ENCODE results near the gene ZMYND8. TPM values are rescaled to one million over a fixed set of nuclear protein-coding genes. Genes with fewer than 3 reads are reported as not detected.

The ZMYND8 gene
- total RNA-seq, 1 donor from 2014 or later: 49.3 TPM

DNA sequence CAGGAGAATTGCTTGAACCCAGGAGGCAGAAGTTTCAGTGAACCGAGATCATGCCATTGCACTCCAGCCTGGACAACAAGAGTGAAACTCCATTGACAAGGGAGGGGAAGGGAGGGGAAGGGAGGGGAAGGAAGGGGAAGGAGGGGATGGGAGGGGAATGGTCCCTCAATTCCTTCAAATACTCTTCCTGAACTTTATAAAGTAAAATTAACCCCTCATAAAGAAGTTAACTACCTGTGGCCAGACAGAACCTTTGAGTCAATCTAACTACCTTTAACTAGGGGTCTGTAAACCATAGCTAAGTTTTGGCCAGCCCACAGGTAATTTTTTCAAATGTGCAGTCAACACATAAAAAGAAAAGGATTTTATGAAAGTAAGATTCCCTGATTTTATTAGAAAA is 131.0 kb downstream of the ZMYND8 start:
- intact Hi-C loops (cut with DNase I): no loop called here
- DNase-seq (ENCODE audit: low spot score) (no peak), ATAC-seq (no peak)

DNA sequence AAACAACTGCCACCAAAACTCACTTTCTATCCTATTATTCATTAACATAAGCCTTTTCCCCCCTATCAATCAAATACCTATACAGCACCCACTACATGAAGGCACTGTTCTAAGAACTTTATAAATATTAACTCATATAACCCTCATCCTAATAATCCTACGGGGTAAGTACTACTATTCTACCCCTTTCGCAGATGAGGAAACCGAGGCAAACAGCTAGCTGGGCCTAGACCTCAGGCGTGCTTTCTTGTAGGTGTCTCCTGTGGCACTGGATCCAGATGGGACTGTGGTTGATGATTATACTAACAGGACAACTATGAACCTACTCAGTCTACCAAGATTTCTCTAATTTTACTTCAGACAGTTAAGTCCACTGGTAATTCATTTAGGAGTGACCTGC is 131.6 kb downstream of the ZMYND8 start:
- intact Hi-C loops (cut with DNase I): no loop called here
- no peak for DNase-seq (ENCODE audit: low spot score)
- ATAC-seq: no peak

DNA sequence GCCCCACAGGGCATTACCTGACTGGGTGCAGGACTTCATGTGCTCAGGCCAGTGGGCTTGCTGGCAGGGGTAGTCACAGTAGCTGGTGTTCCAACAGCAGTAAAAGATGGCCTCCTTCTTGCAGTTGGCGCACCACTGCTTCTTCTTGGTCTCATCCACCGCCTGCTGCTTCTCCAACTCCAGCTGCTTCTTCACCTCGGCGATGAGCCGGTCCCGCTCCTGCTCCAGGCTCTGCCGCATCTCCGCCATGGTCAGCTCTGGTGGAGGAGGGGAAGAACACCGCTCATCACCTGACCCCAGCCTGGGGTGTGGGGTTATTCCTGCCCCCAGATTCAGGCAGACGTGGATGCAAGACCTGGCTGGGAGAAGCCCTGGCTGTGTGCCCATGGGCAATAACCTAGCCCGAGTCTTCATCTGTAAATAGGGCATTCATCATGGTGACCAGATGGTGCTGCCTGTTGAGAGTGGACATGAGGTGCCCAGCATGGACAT is 132.2 kb downstream of the ZMYND8 start:
- ATAC-seq (no peak), DNase-seq (ENCODE audit: low spot score) (no peak)
- intact Hi-C loops (cut with DNase I): no loop called here

DNA sequence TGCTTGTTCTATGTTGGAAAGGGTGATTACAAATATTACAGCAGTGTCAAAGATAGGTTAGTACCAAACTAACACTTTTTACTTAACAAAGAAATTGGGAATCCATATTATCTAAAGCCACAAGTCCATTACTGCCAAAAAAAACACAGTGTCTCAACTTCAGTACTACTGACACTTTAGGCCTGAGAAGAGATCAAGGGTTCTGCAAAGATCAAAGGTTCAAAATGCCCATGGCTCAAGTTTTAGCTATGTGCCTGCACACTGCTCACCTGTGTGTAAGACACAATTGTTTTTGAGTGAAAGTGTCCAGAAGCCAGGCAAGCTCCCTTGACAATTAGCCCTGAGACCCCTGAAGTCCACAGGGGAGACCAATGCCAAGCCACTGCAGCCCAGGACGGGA is 132.6 kb downstream of the ZMYND8 start:
- no peak for DNase-seq (ENCODE audit: low spot score)
- intact Hi-C loops (cut with DNase I): no loop called here
- no peak for ATAC-seq

DNA sequence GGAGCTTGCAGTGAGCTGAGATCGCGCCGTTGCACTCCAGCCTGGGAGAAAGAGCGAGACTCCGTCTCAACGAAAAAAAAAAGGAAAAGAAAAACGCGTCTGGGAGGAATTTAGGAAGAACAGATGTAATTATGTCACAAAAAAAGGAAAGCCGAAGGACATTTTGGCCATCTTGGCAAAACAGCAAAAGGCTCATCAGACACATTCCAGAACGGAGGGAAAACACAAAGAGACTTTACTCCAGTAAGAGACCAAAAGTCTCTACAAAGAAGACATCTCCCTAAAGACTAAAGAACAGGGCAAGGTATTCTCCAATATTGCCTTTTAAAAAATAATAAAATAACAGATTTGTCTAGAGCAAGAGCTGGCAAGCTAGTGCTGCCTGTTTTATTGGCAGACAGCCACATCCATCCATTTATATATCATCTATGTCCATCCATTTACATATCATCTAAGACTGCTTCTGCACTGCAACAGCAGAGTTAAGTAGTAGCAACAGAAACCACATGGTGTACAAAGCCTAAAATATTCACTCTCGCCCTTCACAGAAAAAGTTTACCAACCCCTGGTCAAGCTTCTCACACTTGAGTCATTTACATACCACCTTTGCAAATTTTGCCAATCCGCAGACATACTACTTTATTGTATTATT is 133.9 kb downstream of the ZMYND8 start:
- DNase-seq (ENCODE audit: low spot score) (no peak), ATAC-seq (no peak)
- intact Hi-C loops (cut with DNase I): no loop called here

DNA sequence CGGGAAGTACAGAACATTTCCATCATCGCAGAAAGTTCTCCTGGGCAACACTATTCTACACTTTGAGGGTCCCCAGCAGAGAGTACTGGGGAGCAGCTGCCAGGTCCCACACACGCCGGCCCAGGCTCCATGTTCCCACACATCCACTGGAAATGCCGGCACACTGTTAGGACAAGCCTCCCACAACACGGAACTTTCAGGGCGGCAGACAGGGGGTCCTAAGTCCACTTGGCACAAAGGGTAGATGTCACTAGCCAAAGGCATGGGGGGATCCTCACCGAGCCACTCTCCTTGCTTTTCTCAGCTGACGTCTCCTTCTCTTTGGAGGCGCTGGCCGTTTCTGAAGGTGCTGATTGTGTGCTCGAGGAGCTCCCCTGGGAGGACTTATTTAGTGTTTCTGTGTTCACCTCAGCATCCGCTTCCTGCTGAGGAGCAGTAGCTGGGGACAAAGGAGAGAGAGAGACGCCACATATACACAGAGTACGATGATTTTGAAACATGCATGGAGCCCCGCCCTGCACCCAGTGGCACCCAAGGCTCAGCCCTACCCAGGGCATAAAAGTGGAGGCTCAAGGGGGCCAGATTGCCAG is 135.4 kb downstream of the ZMYND8 start:
- DNase-seq (ENCODE audit: low spot score) (no peak), ATAC-seq (no peak)
- intact Hi-C loops (cut with DNase I): no loop called here

DNA sequence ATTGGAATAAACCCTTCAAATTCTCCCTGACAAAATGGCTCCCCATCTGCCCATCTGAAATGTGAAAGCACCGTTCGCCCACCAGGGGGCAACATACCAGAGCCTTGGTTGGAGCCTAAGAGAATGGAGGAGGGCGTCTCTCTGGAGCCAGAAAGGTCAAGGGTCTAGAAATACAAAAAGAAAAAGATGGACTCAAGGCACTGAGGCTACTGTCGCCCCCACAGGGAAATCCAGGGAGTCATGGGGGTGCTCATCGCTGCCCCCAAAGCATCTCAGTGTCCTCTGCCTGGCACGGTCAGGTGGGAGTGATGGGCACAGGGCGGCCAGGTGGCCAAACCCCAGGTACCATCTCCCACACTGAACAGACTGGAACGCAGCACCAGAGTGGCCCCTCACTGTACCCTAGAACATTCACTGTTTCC is 136.3 kb downstream of the ZMYND8 start:
- ATAC-seq (no peak), DNase-seq (ENCODE audit: low spot score) (no peak)
- intact Hi-C loops (cut with DNase I): no loop called here

DNA sequence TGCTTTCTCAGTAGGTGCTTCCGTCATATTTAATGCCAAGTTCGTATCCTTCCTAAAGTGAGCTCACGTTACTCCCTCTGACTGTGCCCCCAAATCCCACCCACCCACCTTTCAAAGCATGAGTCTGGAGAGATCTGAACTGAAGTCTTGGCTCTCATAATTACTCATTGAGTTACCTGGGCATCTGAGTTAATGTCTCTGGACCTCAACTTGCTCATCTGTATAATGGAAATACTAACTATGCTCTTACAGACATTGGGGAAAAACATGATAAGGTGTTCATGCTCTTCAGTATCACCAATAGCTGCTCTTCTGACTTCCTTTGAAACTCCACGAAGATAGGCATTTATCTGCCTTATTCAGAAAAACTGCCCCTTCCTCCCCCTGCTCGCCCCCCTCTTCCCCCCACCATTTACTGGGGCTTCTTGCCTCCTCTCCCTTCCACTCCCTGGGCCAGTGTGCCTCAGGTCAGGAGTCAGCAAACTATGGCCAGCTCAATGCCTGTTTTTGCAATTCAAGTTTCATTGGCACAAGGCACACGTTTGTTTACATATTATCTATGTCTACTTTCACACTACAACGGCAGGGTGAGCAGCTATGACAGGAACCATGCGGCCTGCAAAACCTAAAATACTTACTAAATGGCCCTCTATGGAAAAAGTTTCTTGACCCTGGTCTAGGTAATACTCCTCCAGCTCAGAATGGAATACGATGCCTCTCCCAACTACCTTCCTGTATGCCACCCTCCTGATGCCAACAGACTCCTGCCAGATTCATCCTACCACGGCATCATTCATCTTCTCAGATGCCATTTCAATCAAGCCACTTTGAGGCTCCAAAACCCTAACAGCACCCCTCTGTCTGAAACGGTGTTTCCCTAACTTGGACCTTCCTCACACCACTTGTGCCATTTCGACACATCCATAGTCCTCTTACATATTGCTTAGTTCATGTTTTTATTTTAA is 138.7 kb downstream of the ZMYND8 start:
- ATAC-seq (no peak), DNase-seq (ENCODE audit: low spot score) (no peak)
- intact Hi-C loops (cut with DNase I): no loop called here

DNA sequence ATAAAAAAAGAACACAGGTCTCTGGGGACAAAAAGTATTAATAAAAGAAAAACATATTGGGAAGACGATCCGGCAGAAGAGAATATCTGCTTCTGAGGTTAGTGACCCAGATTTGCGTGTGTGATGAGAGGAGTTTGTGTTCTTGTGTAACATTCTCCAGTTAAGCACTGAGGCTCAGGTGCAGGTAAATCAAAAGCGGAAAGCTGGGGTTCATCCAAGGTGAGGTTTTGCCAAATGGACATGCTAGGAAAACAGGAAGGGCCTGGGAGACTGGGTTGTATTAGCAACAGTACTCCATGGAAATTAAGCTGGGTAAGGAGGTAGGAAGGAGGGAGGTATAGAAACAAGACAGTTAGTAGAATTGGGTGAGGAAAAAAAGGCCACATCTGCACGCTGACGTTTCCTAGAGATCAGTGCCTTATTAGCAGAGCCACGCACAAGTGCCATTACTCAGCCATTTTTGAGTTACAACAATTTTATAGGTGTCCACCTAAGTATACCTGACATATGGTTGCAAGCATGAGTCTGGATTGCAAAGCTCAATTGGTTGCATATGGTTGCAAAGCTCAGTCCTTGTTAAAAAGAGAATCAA is 139.6 kb downstream of the ZMYND8 start:
- no peak for ATAC-seq
- intact Hi-C loops (cut with DNase I): no loop called here
- no peak for DNase-seq (ENCODE audit: low spot score)

DNA sequence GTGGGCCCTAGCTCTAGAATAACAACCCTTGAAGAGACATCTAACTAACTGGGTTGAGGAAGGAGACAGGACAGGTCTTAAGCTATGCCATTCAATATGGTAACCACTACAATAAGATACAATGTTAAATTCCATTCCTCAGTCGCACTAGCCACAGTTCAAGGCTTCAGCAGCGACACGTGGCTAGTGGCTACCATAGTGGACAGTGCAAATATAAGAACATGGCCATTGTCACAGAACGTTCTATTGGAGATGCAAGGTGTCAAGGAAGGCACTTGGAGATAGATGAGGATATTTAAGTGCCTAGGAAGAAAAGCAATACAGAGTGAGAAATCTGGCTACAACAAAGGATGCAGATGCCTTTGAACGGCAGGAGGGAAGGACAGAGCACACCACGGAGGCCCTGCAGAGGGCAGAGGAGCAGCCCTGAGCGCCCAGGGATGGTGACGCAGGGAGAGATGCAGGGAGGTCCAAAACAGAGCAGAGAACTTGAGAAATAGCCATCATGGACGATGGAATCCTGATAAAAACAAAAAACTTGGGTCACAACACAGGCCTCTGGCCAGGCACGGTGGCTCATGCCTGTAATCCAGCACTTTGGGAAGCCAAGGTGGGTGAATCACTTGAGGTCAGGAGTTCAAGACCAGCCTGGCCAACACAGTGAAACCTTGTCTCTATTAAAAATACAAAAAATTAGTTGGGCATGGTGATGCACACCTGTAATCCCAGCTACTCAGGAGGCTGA is 140.7 kb downstream of the ZMYND8 start:
- no peak for ATAC-seq
- intact Hi-C loops (cut with DNase I): no loop called here
- no peak for DNase-seq (ENCODE audit: low spot score)

DNA sequence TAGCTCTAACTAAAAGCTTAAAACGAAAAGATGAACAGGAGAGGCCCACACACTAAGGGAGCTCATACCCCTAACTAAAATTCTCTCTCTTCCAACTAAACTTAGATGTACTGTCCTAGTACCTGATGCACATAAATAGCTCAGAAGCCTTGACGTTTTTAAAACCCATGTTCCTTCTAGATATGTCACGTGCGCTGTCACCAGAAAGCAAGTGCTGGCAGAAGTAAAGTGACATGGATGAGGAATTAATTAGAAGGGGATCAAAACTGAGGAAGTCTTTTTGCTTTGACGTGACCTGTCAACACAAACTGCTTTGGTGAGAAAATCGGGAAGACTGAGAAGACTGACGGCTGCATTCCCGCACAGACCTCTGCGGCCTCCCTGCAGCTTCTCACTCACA is 142.5 kb downstream of the ZMYND8 start:
- no peak for ATAC-seq

DNA sequence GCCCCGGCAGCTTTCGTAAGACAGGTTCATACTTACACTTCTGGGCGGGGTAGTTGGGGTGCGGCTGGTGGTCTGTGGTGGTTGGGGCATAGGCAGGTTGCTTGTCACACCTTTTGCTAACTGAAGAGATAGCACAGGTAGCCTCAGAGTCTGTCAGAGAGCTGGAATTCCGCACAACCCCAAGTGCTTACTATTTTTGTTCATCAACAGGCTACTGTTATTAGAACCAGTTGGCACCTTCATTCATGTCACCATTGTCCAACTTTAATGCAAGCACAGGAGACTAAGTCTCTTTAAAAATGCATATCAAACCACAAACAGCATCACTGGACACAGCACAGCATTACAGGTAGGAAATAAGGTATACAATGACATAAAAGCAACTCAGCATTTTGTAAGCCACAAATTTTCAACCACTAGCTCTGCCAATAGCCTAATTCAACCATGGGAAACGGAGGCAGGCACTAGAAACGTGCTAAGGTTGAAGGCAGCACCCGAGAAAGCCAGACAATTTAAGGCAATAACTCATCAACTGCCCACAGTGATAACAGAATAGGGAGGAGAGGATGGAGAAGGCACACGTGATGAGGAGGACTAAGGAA is 143.8 kb downstream of the ZMYND8 start:
- ATAC-seq: no peak
- intact Hi-C loops (cut with DNase I): no loop called here
- DNase-seq (ENCODE audit: low spot score): no peak

More for the DNA sequence above, 142.5 kb downstream of the ZMYND8 start:
- no peak for DNase-seq (ENCODE audit: low spot score)
- intact Hi-C loops (cut with DNase I): no loop called here

DNA sequence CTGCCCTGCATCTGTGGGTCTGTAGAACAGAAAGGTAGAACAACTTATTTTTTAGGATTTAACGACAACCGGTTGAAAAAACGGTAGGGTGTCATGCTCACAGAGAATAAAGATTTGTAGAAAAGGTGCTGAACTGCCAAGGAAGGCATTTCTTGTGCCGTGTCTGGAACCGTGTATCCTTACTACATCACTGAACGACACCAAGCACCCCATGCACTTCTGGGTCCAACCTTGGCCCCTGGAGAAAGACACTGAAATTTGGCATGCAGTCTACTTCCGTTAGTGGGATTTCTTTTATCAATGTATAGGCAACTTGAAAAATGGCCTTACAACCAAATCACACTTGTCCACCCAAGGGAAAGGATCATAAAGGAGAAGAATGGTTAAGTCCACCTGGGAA is 145.5 kb downstream of the ZMYND8 start:
- intact Hi-C loops (cut with DNase I): no loop called here
- no peak for DNase-seq (ENCODE audit: low spot score)
- ATAC-seq: no peak

DNA sequence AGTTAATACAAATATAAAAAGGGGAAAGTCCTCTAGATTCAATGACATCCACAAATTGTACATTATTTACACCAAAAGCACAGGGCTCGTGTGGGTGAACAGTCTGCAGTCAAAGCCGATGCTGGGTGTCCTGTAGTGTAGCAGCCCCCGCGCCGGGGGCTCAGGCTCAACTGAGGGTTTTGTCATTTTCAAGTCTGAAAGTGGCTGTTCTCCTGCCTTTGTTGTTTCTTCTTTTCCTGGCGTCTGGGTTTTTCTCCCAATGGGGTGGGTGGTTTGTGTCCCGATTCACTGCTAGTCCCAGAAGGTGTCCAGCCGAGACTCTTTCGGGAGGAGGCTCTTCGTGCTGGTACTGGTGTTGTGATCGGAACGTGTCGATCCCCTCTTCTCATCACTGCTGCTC is 146.0 kb downstream of the ZMYND8 start:
- no peak for ATAC-seq
- DNase-seq (ENCODE audit: low spot score): no peak
- intact Hi-C loops (cut with DNase I): no loop called here

DNA sequence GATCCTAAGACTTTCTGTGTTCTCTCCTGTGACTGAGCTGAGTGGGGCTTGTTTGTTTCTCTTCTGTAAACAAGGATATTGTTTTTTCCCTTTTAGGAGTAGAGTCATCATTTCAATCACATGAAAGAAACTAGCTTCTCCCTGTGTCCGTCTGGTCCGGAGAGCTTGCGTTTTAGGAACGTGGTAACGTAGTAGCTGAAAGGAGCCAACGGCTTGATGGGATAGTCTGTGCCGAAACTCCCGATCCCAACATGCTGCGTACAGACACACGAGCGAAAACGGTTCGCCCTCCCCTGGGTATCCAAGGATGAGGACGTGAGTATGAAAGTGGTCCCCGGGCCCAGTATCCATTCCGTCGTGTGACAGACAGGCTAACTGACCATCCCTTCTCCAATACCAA is 146.5 kb downstream of the ZMYND8 start:
- DNase-seq (ENCODE audit: low spot score) (no peak), ATAC-seq (no peak)
- intact Hi-C loops (cut with DNase I): no loop called here

DNA sequence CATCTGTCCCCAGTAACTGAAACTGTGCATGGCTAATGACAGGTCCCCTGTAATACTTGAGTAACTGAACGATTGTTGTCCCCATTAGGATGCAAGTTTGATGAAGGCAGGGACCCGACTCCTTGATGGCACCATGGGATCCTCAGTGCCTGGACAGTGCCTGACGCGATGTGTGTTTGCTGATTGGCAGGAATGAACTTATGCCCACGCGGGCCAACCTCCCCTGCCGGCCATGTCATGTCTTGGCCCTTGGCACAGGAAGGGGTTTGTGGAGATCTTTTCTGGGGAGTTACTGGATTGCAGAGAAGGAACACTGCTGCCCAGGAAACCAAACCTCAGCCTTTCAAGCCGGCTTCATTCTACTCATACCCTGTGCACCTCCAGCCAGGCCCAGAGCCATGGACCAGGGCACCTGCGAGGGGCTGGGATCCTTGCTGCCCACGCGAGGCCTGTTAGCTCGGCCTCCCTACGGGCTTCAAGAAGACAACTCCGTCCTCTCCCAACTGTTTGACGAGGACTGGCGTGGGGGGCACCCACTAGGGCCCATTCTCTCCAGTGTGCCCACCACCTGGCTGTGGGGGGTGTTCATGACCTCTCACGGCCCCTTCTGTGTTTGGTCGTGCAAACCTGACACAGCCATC is 147.8 kb downstream of the ZMYND8 start:
- intact Hi-C loops (cut with DNase I): no loop called here
- DNase-seq (ENCODE audit: low spot score) (no peak), ATAC-seq (no peak)

DNA sequence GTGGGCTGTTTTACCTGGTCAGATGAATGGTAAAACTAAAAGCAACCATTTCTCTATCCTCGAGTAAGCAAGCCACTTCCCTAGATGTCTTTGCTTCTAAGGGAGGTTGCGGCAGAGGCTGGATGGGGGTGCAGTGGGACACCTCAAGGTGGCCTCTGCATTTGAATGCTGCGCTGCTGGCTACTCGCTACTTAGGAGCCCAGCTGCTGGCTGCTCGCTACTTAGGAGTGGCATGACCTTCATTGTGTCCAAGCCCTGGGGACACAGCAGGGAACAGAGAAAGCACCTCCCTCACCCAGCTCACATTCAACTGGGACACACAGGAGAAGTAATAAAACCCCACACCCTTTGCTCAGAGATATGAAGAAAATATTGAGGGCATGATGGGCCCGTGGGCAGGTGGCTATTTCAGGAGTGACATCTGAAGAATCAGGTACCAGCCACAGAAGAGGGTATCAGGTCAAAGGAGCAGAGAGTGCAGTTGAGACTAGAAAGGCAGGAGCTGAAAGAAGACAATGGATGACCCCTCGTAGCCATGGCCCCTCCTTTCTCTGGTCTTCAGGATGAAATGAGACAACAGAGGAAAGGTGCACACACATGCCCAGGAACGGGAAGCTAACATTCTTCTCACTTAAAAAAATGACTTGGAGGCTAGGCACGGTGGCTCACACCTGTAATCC is 149.4 kb downstream of the ZMYND8 start:
- intact Hi-C loops (cut with DNase I): no loop called here
- no peak for ATAC-seq
- no peak for DNase-seq (ENCODE audit: low spot score)

Measured in sciatic nerve (tissue), 2 donors.